Neuronal stem cell (in vitro differentiated cells): ENCODE measurements around the gene CPA4.
"Not testable (repeated sequence)": the region's sequence is repeated elsewhere in the genome, so short reads cannot be mapped to it uniquely, and the experiment has no call there.

Source experiments
- DNase-seq: peaks from one replicate; pipeline ENCODE4 v3.0.0-alpha.2; 2013; ENCODE audit warnings: low spot score
- H2AFZ ChIP-seq: one replicate; pipeline ENCODE4 v1.6.1; 2013; ENCODE audit warnings: mild to moderate bottlenecking, low read length, inconsistent platforms
- H2AK5ac ChIP-seq: 2 replicates; pipeline ENCODE4 v1.6.1; 2013; ENCODE audit warnings: low read depth, mild to moderate bottlenecking, inconsistent platforms, low read length, moderate library complexity, mixed read lengths
- H2BK120ac ChIP-seq: 2 replicates; pipeline ENCODE4 v1.6.1; 2013; ENCODE audit warnings: low read depth, mild to moderate bottlenecking, inconsistent platforms, low read length, moderate library complexity, mixed read lengths
- H2BK12ac ChIP-seq: one replicate; pipeline ENCODE4 v1.6.1; 2013; ENCODE audit warnings: low read length, inconsistent platforms
- H2BK15ac ChIP-seq: 2 replicates; pipeline ENCODE4 v1.6.1; 2013; ENCODE audit warnings: mild to moderate bottlenecking, low read length, inconsistent platforms, mixed read lengths
- H2BK5ac ChIP-seq: one replicate; pipeline ENCODE4 v1.6.1; 2013; ENCODE audit warnings: inconsistent platforms, mild to moderate bottlenecking, low read length, moderate library complexity
- H3K14ac ChIP-seq: one replicate; pipeline ENCODE4 v1.6.1; 2013; ENCODE audit warnings: low read length, inconsistent platforms
- H3K18ac ChIP-seq: 2 replicates; pipeline ENCODE4 v1.6.1; 2013; ENCODE audit warnings: low read length, inconsistent platforms
- H3K23ac ChIP-seq: 2 replicates; pipeline ENCODE4 v1.6.1; 2013; ENCODE audit warnings: low read depth, mild to moderate bottlenecking, mixed read lengths, low read length, inconsistent platforms; ENCODE audit not compliant: poor library complexity
- H3K27ac ChIP-seq: replicated peaks from 3 replicates; pipeline ENCODE4 v1.5.1; 2013; ENCODE audit warnings: low read length, inconsistent platforms
- H3K27me3 ChIP-seq, 3 experiments: 2 replicates each; pipeline ENCODE4 v1.6.1; 2013; ENCODE audit warnings: low read length in 3 of 3, mild to moderate bottlenecking in 2 of 3, inconsistent platforms in 1 of 3, low read depth in 1 of 3, mixed read lengths in 1 of 3, moderate library complexity in 1 of 3; ENCODE audit not compliant: control insufficient read depth in 3 of 3, insufficient read depth in 3 of 3
- H3K36me3 ChIP-seq, 2 donors: replicated peaks in 1 of 2; 2 replicates each; pipeline ENCODE4 v1.6.1; 2013; ENCODE audit warnings: low read length in 2 of 2; ENCODE audit not compliant: control insufficient read depth in 2 of 2, insufficient read depth in 2 of 2
- H3K4ac ChIP-seq: 2 replicates; pipeline ENCODE4 v1.6.1; 2013; ENCODE audit warnings: inconsistent platforms, mild to moderate bottlenecking, low read length, moderate library complexity
- H3K4me1 ChIP-seq, 2 donors: 1 replicate in 1 of 2; 2 replicates in 1 of 2; pipeline ENCODE4 v1.6.1; 2013; ENCODE audit warnings: low read length in 2 of 2, low read depth in 1 of 2; ENCODE audit not compliant: control insufficient read depth in 2 of 2, insufficient read depth in 1 of 2
- H3K4me2 ChIP-seq: one replicate; pipeline ENCODE4 v1.6.1; 2013; ENCODE audit warnings: mild to moderate bottlenecking, low read length, inconsistent platforms; ENCODE audit not compliant: insufficient read depth, poor library complexity, severe bottlenecking
- H3K4me3 ChIP-seq, 2 donors: 2 replicates each; pipeline ENCODE4 v1.5.1; 2013; ENCODE audit warnings: low read length in 2 of 2, mild to moderate bottlenecking in 2 of 2, inconsistent platforms in 1 of 2, moderate library complexity in 1 of 2
- H3K79me1 ChIP-seq: one replicate; pipeline ENCODE4 v1.6.1; 2013; ENCODE audit warnings: low read depth, mild to moderate bottlenecking, inconsistent platforms, low read length, moderate library complexity
- H3K9ac ChIP-seq: one replicate; pipeline ENCODE4 v1.6.1; 2013; ENCODE audit warnings: mild to moderate bottlenecking, low read depth, low read length, inconsistent platforms; ENCODE audit not compliant: poor library complexity
- H3K9me3 ChIP-seq, 2 donors: replicated peaks in 1 of 2; 2 replicates each; pipeline versions ENCODE3 to v1.6.1; 2013; ENCODE audit warnings: low read length in 2 of 2, mild to moderate bottlenecking in 2 of 2, inconsistent platforms in 1 of 2, low read depth in 1 of 2, mixed read lengths in 1 of 2, moderate library complexity in 1 of 2; ENCODE audit not compliant: control insufficient read depth in 2 of 2, insufficient read depth in 1 of 2
- H4K8ac ChIP-seq: one replicate; pipeline ENCODE4 v1.6.1; 2013; ENCODE audit warnings: low read depth, mild to moderate bottlenecking, inconsistent platforms, low read length, moderate library complexity
- H4K91ac ChIP-seq: one replicate; pipeline ENCODE4 v1.6.1; 2013; ENCODE audit warnings: low read length, low read depth, mild to moderate bottlenecking, inconsistent platforms; ENCODE audit not compliant: poor library complexity
- WGBS, 2 donors: extraction: QIAGEN DNeasy Blood & Tissue Kit; methylation state at CpG; one replicate each; pipeline ENCODE4 v1.1.7; 2013; ENCODE audit warnings: missing lambda C conversion rate in 2 of 2, mixed read lengths in 1 of 2; ENCODE audit not compliant: insufficient read length in 2 of 2, insufficient replicate concordance in 1 of 2; ENCODE audit errors: extremely low coverage in 2 of 2; 5-methylcytosine and 5-hydroxymethylcytosine counted together

The CPA4 gene

DNA sequence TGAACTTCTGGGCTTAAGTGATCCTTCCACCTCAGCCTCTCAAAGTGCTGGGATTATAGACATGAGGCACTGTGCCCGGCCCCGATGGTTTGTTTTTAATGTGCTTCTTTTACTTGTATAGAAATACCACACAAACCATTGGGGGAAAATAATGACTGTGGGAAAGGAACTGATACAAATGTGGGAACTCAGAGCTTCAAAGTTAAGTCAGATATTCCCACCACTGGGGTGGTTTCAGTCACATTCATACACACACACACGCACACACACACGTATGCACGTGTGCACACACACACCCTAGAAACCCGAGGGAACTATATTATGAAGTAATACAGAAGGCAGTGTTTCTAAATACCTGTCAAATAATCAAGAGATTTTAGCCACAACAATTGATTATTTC, 17.0 kb downstream of the CPA4 start:
- Histone ChIP-seq H3K4me2 (no peak overlapping the region), H2BK15ac (no peak overlapping the region), H3K79me1 (no peaks in the 10 kb centered on the region), H3K14ac (no peak overlapping the region), H3K4me3 (no peak overlapping the region), H4K8ac (no peak overlapping the region), H3K27me3 (no peaks in the 10 kb centered on the region), H2BK12ac (no peak overlapping the region), H3K4ac (no peak overlapping the region), H3K18ac (no peak overlapping the region), H3K36me3 (no peaks in the 10 kb centered on the region), H2BK5ac (no peak overlapping the region), H3K23ac (no peak overlapping the region), H3K9me3 (peaks cover 6 to 25% of the 10 kb centered on the region in 2 donors), H2AFZ (no peak overlapping the region), H2AK5ac (no peak overlapping the region), H3K9ac (no peak overlapping the region), H3K27ac (no peak overlapping the region), H2BK120ac (no peak overlapping the region), H3K4me1 (peaks cover 0 to 2% of the 10 kb centered on the region in 2 donors), H4K91ac (no peak overlapping the region)
- no CpG with 5 or more reads among the region's 6 CpGs for WGBS, 2 donors
- DNase-seq: no peak

DNA sequence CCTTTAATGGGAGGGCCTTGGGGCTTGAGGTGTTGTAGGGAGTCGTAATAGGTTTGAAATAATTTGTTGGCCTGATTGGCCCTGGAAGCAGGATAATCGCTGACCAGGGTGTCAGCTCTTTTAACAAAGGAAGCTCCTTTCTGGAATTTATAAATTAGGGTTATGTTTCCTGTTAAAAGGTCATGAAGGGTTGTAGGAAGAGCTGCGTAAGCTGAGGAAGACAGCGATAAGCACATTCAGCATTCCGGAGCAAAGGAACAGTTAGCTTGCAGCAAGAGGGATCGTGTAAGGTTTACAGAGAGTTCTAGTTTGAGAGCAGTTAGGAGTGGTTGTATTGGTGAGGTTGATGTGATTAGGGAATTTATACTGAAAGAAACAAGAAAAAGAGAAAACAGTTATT, 21.3 kb downstream of the CPA4 start:
- H2BK12ac ChIP-seq: no peak overlapping the region
- H3K9ac ChIP-seq: no peak overlapping the region
- no peak overlapping the region for H3K18ac ChIP-seq
- H3K4ac ChIP-seq: no peak overlapping the region
- H2AFZ ChIP-seq: peak overlapping the region; percentile 59
- H3K4me3 ChIP-seq: no peak overlapping the region
- no peak overlapping the region for H4K91ac ChIP-seq
- no peak for DNase-seq
- no peaks in the 10 kb centered on the region for H3K27me3 ChIP-seq
- H2BK15ac ChIP-seq: no peak overlapping the region
- no peak overlapping the region for H2BK5ac ChIP-seq
- no peaks in the 10 kb centered on the region for H3K79me1 ChIP-seq
- no peaks in the 10 kb centered on the region for H3K36me3 ChIP-seq
- H3K4me2 ChIP-seq: no peak overlapping the region
- H3K14ac ChIP-seq: no peak overlapping the region
- peaks cover 0 to 2% of the 10 kb centered on the region in 2 donors for H3K4me1 ChIP-seq
- no CpG with 5 or more reads among the region's 6 CpGs for WGBS, 2 donors
- peaks cover 6 to 25% of the 10 kb centered on the region in 2 donors for H3K9me3 ChIP-seq
- no peak overlapping the region for H2BK120ac ChIP-seq
- H3K23ac ChIP-seq: no peak overlapping the region
- H4K8ac ChIP-seq: no peak overlapping the region
- no peak overlapping the region for H2AK5ac ChIP-seq
- H3K27ac ChIP-seq: no peak overlapping the region

DNA sequence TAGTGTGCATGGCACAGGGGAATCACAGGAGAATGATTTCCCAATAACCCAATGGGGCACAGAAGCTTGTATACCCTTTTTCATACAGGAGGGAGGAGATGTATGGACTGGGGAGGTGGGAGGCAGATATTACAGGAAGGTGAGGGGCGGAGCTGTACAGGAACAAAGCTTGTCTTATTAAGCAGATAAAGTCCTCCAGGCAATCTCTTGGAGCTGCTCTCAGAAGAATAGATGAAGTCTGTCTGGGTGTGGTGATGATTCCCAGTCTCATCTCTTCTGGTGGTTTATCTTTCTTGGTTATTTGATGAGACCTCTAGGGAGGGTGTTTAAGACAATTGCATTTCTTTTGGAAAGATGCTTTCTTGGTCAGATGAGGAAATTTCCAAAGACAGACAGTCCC, 26.6 kb downstream of the CPA4 start:
- Histone ChIP-seq H2BK15ac (no peak overlapping the region), H2AK5ac (no peak overlapping the region), H3K79me1 (no peaks in the 10 kb centered on the region), H2BK5ac (no peak overlapping the region), H3K4me1 (peaks cover 0 to 1% of the 10 kb centered on the region in 2 donors), H3K4me2 (no peak overlapping the region), H3K18ac (no peak overlapping the region), H4K91ac (no peak overlapping the region), H3K27ac (no peak overlapping the region), H2AFZ (no peak overlapping the region), H3K4me3 (no peak overlapping the region), H3K36me3 (no peaks in the 10 kb centered on the region), H3K4ac (no peak overlapping the region), H3K9me3 (no peaks in the 10 kb centered on the region), H2BK12ac (no peak overlapping the region), H2BK120ac (no peak overlapping the region), H3K9ac (no peak overlapping the region), H4K8ac (no peak overlapping the region), H3K14ac (no peak overlapping the region), H3K23ac (no peak overlapping the region), H3K27me3 (no peaks in the 10 kb centered on the region)
- DNase-seq: no peak
- no CpG with 5 or more reads among the region's 1 CpG for WGBS, 2 donors

DNA sequence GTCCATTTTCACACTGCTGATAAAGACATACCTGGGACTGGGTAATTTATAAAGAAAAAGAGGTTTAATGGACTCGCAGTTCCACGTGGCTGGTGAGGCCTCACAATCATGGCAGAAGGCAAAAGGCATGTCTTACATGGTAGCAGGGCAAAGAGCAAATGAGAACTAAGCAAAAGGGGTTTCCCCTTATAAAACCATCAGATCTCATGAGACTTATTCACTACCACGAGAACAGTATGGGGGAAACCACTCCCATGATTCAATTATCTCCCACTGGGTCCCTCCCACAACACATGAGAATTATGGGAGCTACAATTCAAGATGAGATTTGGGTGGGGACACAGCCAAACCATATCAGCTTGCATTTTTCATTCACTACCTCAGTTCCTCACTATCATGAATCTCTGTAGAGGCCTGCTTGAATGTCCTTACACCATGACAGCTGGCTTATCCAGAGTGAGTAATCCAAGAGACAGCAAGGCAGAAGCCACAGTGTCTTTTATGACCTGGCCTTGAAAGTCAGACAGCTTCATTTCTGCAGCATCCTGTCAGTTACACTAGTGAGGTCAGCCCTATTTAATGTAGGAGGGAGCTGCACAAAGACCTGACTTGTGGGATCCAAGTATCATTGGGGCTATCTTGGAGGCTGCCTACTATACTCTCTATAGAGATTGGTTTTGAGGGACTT, 28.7 kb downstream of the CPA4 start:
- H2AFZ ChIP-seq, H3K23ac ChIP-seq, H3K27ac ChIP-seq, H3K4ac ChIP-seq, H2AK5ac ChIP-seq, H3K4me3 ChIP-seq, H2BK120ac ChIP-seq, H4K91ac ChIP-seq, H3K9ac ChIP-seq, H2BK15ac ChIP-seq, H3K18ac ChIP-seq, DNase-seq, H3K36me3 ChIP-seq, H3K27me3 ChIP-seq, H3K4me2 ChIP-seq, H3K14ac ChIP-seq, H3K4me1 ChIP-seq, H2BK12ac ChIP-seq, H3K9me3 ChIP-seq, H2BK5ac ChIP-seq, H4K8ac ChIP-seq, H3K79me1 ChIP-seq: not testable (repeated sequence)
- no CpG with 5 or more reads among the region's 3 CpGs for WGBS, 2 donors
